Measurements from ENCODE around the gene PDZRN3.

The PDZRN3 gene

DNA sequence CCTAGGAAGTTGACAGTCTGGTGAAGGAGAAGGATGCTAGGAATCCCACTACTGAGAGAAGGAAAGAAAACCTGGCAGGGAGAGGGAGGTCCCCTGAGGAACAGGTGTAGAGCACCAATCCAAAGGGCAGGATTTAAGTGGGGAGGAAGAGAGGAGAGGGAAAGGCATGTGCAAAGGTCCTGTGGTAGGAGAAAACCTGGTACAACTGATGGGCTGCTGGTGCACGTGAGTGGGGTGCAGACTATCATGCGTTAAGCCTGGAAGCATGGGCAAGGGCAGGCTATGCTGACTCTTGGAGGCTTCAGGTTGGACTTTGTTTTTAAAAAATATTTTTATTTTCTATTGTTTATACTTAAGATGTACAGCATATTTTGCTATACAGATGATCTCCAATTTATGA lies 209.6 kb downstream of the PDZRN3 start:
- no peak for DNase-seq (ENCODE audit: low read depth)

DNA sequence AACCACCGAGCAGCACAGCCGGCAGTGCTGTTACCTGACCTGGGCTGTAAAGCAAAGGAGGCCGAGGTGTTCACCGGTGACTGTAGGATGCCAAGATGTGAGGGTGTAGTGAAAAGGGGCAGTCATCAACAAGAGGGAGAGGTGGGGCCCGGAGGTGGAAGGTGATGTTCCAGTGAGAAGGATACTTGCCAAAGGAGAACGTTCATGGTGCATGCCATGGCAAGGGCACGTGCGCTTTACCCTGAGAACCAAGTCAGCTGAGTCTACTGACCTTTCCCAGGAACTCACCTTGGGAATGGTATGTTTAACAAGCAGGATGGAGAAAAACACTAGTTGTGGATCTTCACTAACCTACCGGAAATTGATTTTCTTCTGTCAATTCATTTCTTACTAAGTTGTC lies 211.1 kb downstream of the PDZRN3 start:
- no peak for DNase-seq (ENCODE audit: low read depth)

DNA sequence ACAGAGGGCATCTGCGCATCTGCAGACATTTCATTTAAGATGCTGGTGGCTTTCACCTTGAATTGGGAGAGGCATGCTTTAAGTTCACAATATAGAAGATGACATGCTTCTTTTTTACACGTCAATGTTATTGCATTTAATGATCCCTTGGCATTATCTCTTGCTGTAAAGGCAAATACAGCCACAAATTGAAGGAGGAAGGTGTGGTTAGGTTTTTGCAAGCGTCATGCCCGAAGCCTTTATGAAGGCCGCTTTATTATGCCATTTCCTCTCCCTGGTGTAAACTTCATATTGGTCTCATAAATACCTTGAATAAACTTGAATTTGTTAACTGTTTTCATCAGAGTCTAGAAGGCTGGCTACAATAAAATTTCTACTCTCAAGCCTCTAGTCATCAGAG lies 212.7 kb downstream of the PDZRN3 start:
- DNase-seq (ENCODE audit: low read depth): no peak

DNA sequence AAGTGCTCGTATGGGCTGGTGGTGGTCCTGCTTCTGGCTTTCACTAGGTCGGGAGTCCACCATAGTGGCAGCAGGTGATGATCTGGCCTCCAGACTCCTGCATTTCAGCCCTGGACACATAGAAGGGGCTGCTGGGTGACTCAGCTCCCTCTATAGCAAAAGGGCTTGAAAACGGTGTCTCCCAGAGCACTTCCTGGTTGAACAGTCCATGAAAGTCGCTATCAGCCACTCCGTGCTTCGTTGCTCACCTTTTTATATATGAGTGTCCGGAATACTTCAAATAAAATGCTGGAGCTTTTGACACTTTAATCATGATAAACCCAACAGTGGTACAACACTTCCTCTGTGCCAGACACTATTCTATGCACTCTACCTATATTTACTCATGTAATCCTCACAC lies 213.2 kb downstream of the PDZRN3 start:
- no peak for DNase-seq (ENCODE audit: low read depth)

DNA sequence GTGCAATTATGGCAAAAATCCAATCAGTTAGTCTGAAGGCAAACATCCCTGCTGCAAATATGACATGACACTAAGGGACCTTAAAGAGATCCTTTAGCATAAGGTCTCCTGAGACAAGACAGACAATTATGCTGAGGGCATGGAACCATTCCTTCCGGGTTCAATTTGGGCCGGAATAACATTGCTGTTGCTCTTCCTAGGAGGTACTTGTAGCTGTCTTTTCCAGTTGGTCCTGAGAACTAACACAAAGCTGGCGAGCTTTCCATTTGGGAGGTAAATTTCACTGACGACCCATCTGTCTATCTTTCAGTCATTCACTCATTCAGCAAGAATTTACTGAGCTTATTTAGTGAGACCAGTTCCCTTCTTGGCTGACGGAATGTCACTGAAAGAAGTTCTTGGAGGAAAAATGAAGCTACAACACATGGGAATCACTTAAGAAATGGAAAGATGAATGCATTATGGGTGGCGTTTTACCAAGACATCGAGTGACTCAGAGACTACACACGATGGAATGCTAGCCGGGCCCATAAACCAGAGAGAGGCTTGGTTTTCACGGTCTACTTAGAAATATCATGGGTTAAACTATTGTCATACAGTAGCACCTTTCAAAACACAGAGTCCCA lies 215.5 kb downstream of the PDZRN3 start:
- peak; percentile 93 for DNase-seq (ENCODE audit: low read depth)

DNA sequence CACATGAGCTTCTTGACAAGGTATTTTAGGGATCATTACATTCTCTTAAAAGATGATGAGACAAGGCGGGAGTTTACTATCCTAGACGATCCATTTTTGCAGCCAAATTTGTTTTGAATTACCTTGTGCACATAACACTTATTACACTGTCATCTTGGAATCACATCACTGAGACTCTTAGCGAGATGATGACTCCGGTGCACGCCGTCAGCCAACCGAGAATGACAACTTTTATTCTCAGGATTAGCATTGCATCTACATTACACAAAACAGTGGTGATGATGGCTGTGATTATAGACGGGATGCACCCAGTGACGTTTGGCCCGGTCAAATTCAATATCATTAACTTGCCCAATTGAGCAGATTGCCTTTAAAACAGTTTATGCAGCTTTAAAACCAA lies 216.1 kb downstream of the PDZRN3 start:
- DNase-seq (ENCODE audit: low read depth): no peak

DNA sequence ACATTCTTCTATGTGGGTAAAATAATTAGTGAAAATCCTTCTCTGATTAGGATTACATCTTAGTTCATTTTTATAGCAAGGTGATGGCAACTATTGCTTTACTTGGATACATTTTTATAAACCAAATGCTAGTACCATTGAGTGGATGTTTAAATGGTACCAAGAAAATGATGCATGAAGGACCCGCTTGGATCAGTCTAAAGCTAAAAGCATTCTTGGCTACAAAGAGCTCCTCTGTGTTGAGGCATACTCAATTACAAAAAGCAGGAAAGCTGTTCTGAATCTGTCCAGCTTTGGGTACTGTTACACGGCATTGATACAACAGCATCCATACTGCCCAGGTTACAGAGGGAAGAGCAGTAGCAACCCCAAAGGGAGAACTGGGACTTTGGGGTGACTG lies 217.2 kb downstream of the PDZRN3 start:
- no peak for DNase-seq (ENCODE audit: low read depth)

DNA sequence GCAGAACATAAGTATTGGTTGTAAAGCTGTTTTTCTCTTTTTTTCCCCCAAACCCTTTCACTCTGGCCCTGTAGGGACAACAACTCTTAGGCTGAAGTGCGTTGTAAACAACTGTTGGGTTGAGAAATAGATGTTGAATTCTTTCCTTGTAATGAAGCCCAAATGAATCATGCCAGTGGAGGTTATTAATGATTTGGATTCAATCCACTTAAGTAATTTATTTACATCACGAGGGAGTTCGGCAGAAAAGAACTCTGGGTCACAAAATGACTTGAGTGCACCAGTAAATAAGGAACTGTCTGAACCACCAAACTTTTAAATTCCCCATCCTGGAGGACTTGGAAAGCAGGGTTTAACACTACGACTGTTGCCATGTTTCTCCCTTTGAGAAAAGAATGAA lies 218.9 kb downstream of the PDZRN3 start:
- DNase-seq (ENCODE audit: low read depth): peak; percentile 42

DNA sequence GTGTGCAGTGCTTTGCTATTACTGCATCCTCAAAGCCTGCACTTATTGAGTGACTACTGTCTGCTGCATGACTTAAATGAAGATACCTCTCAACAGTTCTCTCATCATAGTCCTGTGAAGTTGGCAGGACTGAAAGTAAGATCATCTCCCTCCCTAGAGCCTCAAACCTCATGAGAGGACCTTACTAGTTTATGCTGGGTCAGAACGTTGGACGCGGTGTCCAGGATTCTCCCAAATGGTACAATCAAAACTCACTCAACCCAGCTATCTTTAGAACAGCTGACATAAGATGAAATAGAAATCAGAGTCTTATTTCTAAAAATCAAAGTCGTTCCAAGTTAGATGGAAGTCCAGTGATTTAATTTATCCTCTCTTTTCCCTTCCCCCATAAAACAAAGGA lies 219.7 kb downstream of the PDZRN3 start:
- DNase-seq (ENCODE audit: low read depth): no peak

DNA sequence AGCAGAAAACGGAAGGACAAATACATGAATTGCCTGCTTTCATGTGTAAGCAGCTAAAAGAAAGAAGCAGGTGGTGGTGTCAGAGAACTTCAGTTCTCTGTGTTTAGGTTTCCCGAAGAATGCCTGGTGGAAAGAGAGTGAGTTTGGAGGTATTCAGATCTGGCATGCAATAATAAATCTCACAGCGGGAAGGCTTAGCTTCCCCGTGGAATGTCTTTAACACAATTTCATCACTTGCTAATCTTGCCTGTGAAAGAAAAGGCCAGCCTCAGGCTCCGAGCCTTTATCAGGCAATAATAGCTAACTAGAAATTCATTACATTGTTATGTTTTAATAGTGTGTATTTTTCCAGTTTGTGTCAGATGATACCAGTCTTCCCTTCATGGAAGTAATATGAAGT lies 220.3 kb downstream of the PDZRN3 start:
- no peak for DNase-seq (ENCODE audit: low read depth)

DNA sequence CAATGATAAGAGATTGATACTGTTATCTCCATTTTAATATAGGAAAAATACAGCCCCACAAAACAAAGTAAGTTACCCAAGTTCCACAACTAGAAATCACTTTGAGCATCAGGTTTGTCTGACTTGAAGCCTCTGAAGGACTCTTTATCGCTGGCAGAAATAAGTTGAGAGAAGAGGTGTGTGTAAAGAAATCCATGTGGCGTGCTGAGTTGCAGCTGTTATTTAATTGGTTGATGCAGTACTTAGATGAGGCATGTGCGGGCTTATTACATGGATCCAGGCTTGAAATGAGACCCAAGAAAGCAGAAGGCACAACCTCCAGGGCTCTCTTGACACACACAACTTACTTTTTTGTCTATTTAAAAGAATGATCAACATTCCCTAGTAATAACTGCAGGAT lies 221.3 kb downstream of the PDZRN3 start:
- no peak for DNase-seq (ENCODE audit: low read depth)

DNA sequence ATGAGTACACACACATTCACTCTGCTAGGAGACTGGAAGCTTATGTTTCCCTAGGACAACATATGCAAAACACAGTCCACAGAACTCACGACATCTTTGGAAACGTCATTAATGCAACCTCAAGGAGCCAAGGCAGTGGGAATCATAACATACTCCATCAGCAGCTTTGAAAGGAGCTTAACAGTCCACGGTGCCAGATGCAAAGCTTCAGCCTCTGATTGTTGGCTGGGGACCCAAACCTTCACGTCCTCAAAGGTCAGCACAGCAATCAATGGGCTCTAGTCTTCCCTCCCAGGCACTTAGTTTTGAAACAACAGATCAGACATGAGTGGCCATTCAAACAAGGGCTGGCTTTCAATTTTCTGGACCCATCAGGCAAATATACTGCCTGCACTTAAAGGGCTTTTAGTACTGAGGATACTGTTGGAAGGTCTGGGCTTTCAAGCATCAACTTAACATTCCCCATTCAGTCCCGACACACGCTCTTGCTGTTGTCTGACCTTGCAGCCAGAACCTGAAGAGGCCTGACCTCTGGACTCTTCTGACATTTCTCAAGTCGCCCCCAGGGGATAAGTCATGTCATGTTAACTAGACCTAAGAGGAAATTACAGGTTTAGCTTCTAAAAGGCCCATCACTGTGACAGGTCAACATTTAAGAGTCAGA lies 223.0 kb downstream of the PDZRN3 start:
- no peak for DNase-seq (ENCODE audit: low read depth)

DNA sequence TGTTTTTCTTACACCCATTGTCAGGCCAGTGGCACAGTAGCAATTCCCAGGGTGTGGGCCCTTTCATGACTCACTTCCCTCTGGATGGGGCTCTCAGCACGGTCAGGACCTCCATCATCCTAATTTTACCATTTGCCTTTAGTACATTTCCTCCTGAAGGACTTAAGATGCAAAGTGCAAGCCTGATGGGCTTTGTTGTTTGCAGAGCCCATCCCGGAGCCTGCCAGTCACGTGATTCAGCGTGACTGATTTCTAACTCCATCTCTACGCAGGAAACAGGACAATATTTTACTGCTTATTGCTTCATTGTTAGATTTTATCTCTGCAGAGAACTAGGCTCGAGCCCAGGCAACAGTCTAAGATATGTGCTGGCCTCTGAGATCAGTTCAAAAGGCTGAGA lies 223.7 kb downstream of the PDZRN3 start:
- no peak for DNase-seq (ENCODE audit: low read depth)

DNA sequence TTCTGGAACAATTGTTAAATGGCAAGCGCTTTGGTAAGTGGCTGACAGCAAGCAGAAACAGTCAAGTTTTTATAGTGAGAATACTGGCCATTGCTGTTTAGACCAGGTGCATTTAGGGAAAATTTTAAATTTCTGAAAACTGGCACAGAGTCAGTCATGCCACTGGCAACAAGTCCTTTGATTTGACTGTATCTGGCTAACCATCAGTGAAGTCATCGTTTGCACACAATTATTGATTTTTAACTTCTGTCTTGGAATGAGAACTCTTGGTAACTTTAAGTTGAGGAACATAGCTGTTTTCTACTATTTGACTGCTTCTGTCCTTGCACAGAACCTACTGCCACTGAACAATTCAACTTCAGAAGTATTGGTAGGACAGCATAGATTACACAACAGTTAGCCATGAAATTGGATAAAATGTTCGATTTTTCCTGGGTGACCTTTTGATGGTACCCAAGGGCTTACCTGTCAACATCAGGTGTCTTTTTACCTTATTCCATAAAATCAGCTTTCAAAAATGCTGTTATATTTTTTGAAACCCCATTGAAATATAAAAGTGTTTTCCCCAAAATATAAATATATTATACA lies 225.0 kb downstream of the PDZRN3 start:
- no peak for DNase-seq (ENCODE audit: low read depth)

DNA sequence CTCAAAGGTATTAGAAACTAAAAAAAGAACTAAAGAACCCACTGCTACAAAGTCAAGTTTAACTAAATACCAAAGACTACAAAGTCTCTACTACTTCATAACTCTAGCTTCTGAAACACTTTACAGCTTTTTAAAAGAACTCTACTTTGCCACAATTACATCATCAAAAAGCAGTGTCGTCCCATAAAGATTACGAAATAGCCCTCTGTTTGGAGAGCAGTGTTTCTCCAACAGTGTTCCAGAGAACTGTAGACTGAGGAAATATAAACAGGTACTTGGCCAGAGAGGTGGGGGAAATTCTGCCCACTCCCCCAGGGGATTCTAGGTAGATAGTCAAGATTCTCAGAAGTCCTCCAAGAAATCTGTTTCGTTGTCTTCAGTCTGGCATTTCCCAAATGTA lies 225.6 kb downstream of the PDZRN3 start:
- DNase-seq (ENCODE audit: low read depth): no peak

DNA sequence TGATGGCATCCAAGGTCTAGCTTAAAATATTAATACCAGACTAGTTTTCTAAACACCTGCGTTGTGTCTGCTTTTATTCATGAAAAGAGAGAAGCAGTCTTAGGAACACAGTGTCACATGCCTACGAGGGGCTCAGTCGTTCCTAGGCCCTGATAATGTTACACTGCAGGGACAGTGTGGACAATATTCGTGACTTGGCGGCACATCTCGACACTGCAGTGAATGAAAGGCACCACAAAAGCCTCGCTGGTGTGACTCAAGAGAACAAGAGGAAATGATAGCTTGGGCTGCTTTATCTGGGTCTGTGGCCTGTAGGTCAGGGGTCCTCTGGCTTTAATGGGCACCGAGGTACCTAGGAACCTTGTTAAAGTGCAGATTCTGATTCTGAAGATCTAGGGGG lies 226.7 kb downstream of the PDZRN3 start:
- no peak for DNase-seq (ENCODE audit: low read depth)

DNA sequence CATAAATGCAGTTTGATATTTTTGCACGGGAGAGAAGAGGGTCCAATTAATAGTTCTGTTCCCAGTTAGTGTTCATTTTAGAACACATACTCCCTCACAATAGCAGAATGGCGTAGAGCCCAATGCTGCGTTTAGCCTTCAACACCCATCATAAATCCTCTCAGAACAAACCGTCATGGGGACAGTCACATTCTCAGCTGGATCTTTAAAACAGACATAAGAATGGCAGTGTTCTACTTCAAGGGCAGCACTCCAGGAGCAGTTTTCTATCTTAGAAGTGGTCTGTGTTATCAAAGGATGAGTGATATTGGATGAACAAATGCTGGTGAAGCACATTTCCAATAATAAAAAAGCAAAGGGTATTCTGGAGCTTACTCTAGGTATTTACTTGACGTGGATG lies 230.5 kb downstream of the PDZRN3 start:
- no peak for DNase-seq (ENCODE audit: low read depth)

DNA sequence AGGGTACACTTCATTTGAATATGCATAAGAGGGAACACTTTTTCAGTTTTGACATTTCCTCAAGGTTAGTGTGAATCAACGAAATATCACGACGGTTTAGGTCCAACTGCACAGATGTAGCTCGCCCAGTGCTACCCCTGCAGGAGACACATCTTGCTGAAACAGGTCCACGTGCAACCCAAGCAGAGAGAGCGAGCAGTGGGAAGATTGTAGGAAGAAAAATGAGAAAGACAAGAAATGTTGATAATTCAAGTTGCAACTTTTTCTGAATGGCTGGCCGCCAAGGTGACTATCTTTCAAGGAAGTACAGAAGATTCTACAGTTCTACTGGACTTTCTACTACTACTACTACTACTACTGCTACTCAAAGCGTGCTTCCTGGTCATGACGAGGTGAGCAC lies 231.7 kb downstream of the PDZRN3 start:
- DNase-seq (ENCODE audit: low read depth): no peak

DNA sequence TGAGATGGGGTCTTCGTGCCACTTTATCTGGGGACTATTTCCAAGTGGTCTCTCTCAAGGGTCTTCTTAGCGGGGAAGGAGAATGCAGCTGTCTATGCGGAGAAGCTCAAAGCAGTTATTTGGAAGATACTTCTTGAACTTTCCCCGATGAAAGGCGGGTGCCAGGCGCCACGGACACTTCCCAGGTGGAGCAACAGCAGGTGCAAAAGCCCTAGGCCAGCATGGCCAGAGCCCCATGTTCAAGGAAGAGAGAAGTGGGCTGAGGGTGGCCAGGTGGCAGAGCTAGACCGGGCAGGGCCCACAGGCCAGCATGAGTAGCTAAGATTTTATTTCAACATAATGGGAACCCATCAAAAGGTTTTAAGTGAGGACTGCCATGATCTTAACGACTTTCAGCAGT lies 232.8 kb downstream of the PDZRN3 start:
- no peak for DNase-seq (ENCODE audit: low read depth)

DNA sequence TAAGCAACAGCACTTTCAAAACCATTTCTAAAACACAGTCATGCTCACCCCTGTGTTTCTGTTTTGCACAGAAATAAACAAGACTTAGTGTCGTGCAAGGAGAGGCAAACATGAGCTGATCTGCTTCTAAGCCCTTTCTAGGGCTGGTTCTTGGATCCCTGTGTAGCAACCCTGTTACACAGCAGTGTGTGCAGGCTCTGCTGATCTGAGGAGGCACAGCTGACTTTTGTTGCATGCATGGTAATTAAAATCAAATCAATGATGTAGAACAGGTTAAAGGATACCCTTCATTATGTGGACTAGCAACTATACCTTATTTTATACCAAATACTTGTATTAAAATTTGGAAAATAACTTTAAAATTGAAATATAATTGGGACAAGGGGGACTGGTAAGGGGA lies 234.8 kb downstream of the PDZRN3 start:
- DNase-seq (ENCODE audit: low read depth): no peak

DNA sequence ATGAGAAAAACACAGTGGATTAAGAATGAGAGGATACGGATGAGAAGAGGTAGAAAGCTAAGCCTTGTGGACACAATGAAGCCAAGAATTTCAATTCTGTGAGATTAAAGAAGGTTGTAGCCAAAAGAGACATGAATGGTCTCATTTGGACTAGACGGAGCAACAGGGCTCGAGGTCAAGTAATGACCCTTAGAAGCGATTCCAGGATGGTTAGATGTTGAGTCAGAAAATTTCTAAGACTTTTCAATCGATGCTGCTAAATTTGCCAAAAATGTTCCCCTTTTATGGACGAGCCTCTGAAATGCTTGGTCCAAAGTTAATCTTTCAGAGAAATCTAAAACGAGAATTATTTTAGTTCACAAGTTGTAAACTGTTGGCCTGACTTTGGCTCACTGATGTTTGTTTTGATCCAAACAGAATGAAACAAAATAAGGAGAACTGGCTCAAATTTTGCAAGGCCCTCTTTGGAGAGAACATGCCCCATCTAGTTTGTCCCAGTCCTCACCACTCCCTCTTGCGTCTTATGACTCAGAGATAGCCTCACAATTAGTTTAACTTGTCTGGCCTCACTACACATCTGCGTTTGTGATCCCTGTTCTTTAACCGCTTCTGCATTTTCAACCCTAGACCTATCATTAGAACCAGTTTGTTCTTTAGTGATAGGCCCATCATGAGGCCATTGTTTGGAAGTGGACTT lies 235.5 kb downstream of the PDZRN3 start:
- DNase-seq (ENCODE audit: low read depth): no peak

DNA sequence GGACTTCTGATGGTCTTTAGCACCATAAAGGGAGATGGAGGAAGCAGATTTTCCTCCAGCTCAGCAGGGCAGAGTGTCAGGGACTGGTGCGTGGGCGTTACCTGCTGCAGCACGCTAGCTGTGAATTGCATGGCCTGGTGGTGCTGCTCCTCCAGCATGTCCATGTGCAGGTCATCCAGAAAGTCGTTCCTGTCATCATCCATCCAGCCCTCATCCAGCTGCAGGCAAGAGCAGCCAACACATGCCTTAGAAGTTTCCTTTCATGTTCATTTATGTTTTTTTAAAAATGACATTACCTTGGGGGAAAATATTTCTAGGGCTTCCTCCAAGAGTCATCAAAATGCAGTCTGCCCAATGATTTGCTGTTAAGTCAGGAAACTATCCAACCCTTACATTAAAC lies 239.2 kb downstream of the PDZRN3 start:
- DNase-seq (ENCODE audit: low read depth): no peak
